Esophagus squamous epithelium (tissue), 5 donors: ENCODE data around the gene USH1G. TPM values are rescaled to one million over a fixed set of nuclear protein-coding genes. Genes with fewer than 3 reads are reported as not detected.

ENCODE experiments used
- DNase-seq: peaks from one replicate; lab custom pipeline; 2025; lab: John Stamatoyannopoulos, UW
- H3K27ac ChIP-seq, 4 donors: fragments of 200-600 bp; sonication (generic); one replicate each; pipeline ENCODE4 v1.5.1; 2016 to 2019; ENCODE audit warnings: mild to moderate bottlenecking in 1 of 4
- H3K27me3 ChIP-seq, 4 donors: fragments of 200-600 bp; sonication (generic); 1 replicate in 3 of 4; 2 replicates in 1 of 4; pipeline versions ENCODE4 v1.5.1 to v1.6.0; 2017 to 2021; ENCODE audit warnings: antibody characterized with exemption in 1 of 4
- H3K36me3 ChIP-seq, 3 donors: fragments of 200-600 bp; sonication (generic); one replicate each; pipeline ENCODE4 v1.5.1; 2016 to 2019
- H3K4me1 ChIP-seq, 3 donors: fragments of 200-600 bp; sonication (generic); one replicate each; pipeline ENCODE4 v1.5.1; 2017 to 2019
- H3K4me3 ChIP-seq, 4 donors: fragments of 200-600 bp; sonication (generic); 1 replicate in 3 of 4; 2 replicates in 1 of 4; pipeline ENCODE4 v1.5.1; 2016 to 2019; ENCODE audit warnings: mild to moderate bottlenecking in 2 of 4, moderate library complexity in 1 of 4
- H3K9me3 ChIP-seq, 3 donors: fragments of 200-600 bp; sonication (generic); one replicate each; pipeline ENCODE4 v1.5.1; 2016 to 2019
- POLR2A ChIP-seq, 4 donors: fragments of 450-650 bp; IDR thresholded peaks; one replicate each; pipeline ENCODE4 v1.6.1; 2017; ENCODE audit warnings: antibody characterized with exemption in 4 of 4, mild to moderate bottlenecking in 4 of 4, moderate library complexity in 3 of 4
- WGBS, 2 donors: methylation state at CpG; one replicate each; pipeline ENCODE4 v1.1.5; 2018; 5-methylcytosine and 5-hydroxymethylcytosine counted together
- intact Hi-C: fragments of 100-400 bp; cut with DNase I; formaldehyde crosslinking; loops from one replicate; pipeline ENCODE4 v1.15.0; 2022
- total RNA-seq, 4 donors: library from RNA; depleted of rRNA; stranded (reverse); fragments of >200 nt; gene quantifications; one replicate each; pipeline ENCODE4 v1.1.0, GENCODE V29; 2016
- TF ChIP-seq, protein P1 (sequence below), 6 experiments: fragments of 450-650 bp in 4 of 6; fragments of 200-600 bp in 2 of 6; sonication (generic) in 2 of 6; IDR thresholded peaks; one replicate each; pipeline ENCODE4 v1.5.1; 2016 to 2019; ENCODE audit warnings: antibody characterized with exemption in 6 of 6, mild to moderate bottlenecking in 4 of 6, moderate library complexity in 4 of 6
- donor health status: DM: yes; HTN: yes; CAD: no.

The USH1G gene
- total RNA-seq, 4 donors from 2014 or later: 2.9 to 12.1 (median 6.7) TPM

DNA sequence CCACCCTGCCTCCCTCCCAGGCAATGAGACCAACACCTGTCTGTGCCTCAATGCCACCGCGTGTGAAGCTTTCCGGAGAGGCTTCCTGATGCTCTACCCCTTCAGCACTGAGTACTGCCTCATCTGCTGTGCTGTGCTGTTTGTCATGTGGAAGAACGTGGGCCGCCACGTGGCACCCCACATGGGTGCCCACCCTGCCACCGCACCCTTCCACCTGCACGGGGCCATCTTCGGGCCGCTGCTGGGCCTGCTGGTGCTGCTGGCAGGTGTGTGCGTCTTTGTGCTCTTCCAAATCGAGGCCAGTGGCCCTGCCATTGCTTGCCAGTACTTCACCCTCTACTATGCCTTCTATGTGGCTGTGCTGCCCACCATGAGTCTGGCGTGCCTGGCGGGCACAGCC lies 23.6 kb upstream of the USH1G start:
- intact Hi-C loops: no loop called here
- Histone ChIP-seq H3K4me1 (peaks cover 14 to 52% (median 15%) of the 10 kb centered on the region in 3 donors), H3K36me3 (peaks cover 0 to 8% (median 0%) of the 10 kb centered on the region in 3 donors), H3K9me3 (no peaks in the 10 kb centered on the region), H3K27ac (no peak overlapping the region), H3K27me3 (peaks cover 0 to 46% (median 0%) of the 10 kb centered on the region in 4 donors), H3K4me3 (no peak overlapping the region)
- TF ChIP-seq, protein P1, sequence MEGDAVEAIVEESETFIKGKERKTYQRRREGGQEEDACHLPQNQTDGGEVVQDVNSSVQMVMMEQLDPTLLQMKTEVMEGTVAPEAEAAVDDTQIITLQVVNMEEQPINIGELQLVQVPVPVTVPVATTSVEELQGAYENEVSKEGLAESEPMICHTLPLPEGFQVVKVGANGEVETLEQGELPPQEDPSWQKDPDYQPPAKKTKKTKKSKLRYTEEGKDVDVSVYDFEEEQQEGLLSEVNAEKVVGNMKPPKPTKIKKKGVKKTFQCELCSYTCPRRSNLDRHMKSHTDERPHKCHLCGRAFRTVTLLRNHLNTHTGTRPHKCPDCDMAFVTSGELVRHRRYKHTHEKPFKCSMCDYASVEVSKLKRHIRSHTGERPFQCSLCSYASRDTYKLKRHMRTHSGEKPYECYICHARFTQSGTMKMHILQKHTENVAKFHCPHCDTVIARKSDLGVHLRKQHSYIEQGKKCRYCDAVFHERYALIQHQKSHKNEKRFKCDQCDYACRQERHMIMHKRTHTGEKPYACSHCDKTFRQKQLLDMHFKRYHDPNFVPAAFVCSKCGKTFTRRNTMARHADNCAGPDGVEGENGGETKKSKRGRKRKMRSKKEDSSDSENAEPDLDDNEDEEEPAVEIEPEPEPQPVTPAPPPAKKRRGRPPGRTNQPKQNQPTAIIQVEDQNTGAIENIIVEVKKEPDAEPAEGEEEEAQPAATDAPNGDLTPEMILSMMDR (IDR thresholded peaks at IDR 0.05): no peak
- TF ChIP-seq POLR2A (IDR thresholded peaks at IDR 0.05): no peak
- no peak for DNase-seq
- WGBS, 2 donors: 84 to 89% methylated on average over 9 to 12 of the region's 14 CpGs

- Histone ChIP-seq H3K9me3 (no peaks in the 10 kb centered on the region), H3K4me3 (no peak overlapping the region), H3K36me3 (peaks cover 0 to 11% (median 0%) of the 10 kb centered on the region in 3 donors), H3K4me1 (peaks cover 6 to 41% (median 7%) of the 10 kb centered on the region in 3 donors), H3K27ac (no peak overlapping the region), H3K27me3 (peaks cover 0 to 43% (median 0%) of the 10 kb centered on the region in 4 donors)
- no peak for DNase-seq
- intact Hi-C loops: no loop called here
- TF ChIP-seq POLR2A (IDR thresholded peaks at IDR 0.05): no peak
- TF ChIP-seq, protein P1 (IDR thresholded peaks at IDR 0.05): no peak
- 39 to 79% methylated on average over 5 to 6 of the region's 6 CpGs for WGBS, 2 donors
These were observed 22.5 kb upstream of the USH1G start for GRCh38 chr17:74945543-74945942.

- Histone ChIP-seq H3K9me3 (no peaks in the 10 kb centered on the region), H3K27me3 (peaks cover 0 to 51% (median 0%) of the 10 kb centered on the region in 4 donors), H3K27ac (peak overlapping the region; percentile 74 to 88 (median 82)), H3K4me1 (peaks cover 0 to 43% (median 5%) of the 10 kb centered on the region in 3 donors), H3K4me3 (no peak overlapping the region), H3K36me3 (peaks cover 0 to 11% (median 0%) of the 10 kb centered on the region in 3 donors)
- intact Hi-C loops: no loop called here
- WGBS, 2 donors: 33 to 54% methylated on average over 8 to 12 of the region's 13 CpGs
- DNase-seq: no peak
- TF ChIP-seq, protein P1 (IDR thresholded peaks at IDR 0.05): no peak
- TF ChIP-seq POLR2A (IDR thresholded peaks at IDR 0.05): peak in 1 of 4 donors; percentile 31
These were observed 20.9 kb upstream of the USH1G start for GRCh38 chr17:74943808-74944522.

DNA sequence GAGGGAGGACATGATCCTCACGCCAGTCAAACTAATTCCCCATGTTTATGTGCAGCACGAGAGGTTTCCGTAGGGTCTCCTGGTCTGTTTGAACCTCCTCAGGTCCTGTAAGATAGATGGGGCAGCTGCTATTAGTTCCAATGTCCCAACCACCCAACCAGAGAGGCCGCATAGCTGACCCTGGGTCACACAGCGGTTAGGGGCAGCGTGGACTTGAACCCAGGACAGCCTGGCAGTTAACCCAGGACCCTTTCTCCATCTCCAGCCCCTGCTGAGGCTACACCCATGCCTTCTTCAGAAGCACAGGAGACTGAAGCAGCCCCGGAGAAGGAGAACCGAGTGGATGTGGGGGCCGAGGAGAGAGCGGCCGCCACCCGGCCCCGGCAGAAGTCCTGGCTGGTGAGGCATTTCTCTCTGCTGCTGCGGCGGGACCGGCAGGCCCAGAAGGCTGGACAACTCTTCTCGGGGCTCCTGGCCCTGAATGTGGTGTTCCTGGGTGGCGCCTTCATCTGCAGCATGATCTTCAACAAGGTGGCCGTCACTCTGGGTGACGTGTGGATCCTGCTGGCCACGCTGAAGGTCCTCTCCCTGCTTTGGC lies 18.2 kb upstream of the USH1G start:
- DNase-seq: no peak
- 57 to 83% methylated on average over 4 to 10 of the region's 21 CpGs for WGBS, 2 donors
- intact Hi-C loops: no loop called here
- Histone ChIP-seq H3K4me1 (peaks cover 0 to 71% (median 9%) of the 10 kb centered on the region in 3 donors), H3K27me3 (peaks cover 0 to 66% (median 5%) of the 10 kb centered on the region in 4 donors), H3K4me3 (no peak overlapping the region), H3K36me3 (peaks cover 0 to 5% (median 0%) of the 10 kb centered on the region in 3 donors), H3K27ac (no peak overlapping the region), H3K9me3 (no peaks in the 10 kb centered on the region)
- TF ChIP-seq, protein P1 (IDR thresholded peaks at IDR 0.05): no peak
- no peak for TF ChIP-seq POLR2A (IDR thresholded peaks at IDR 0.05)

GRCh38 chr17:74939534-74939933 lies 16.5 kb upstream of the USH1G start:
- Histone ChIP-seq H3K4me3 (no peak overlapping the region), H3K27me3 (peaks cover 0 to 83% (median 12%) of the 10 kb centered on the region in 4 donors), H3K9me3 (no peaks in the 10 kb centered on the region), H3K27ac (peak overlapping the region; percentile 9 to 59 (median 40)), H3K36me3 (peaks cover 0 to 5% (median 0%) of the 10 kb centered on the region in 3 donors), H3K4me1 (peaks cover 9 to 80% (median 20%) of the 10 kb centered on the region in 3 donors)
- TF ChIP-seq POLR2A (IDR thresholded peaks at IDR 0.05): no peak
- TF ChIP-seq, protein P1 (IDR thresholded peaks at IDR 0.05): no peak
- 28 to 39% methylated on average over 8 of the region's 8 CpGs for WGBS, 2 donors
- DNase-seq: no peak
- intact Hi-C loops: no loop called here
